Aorta (tissue), 5 donors: ENCODE data around the gene KIAA1671. TPM values are rescaled to one million over a fixed set of nuclear protein-coding genes. Genes with fewer than 3 reads are reported as not detected.
"Not testable (repeated sequence)": the region's sequence is repeated elsewhere in the genome, so short reads cannot be mapped to it uniquely, and the experiment has no call there.

Experiments used
- ATAC-seq: fragments of 200-7000 bp; cut with Tn5 transposase; one replicate; pipeline ENCODE4 v1.9.1; 2022; ENCODE audit warnings: moderate library complexity; ENCODE audit not compliant: low FRiP score
- DNase-seq, 2 donors: peaks; one replicate each; pipeline ENCODE4 v3.0.0-alpha.2; 2020
- H3K27ac ChIP-seq, 2 donors: one replicate each; pipeline ENCODE4 v1.5.1; 2013; ENCODE audit warnings: low read length in 2 of 2, mild to moderate bottlenecking in 2 of 2, moderate library complexity in 2 of 2, control low read depth in 1 of 2, inconsistent platforms in 1 of 2, low read depth in 1 of 2
- H3K27me3 ChIP-seq, 2 donors: one replicate each; pipeline ENCODE4 v1.6.1; 2013; ENCODE audit warnings: control low read depth in 1 of 2, low read length in 1 of 2, mild to moderate bottlenecking in 1 of 2, moderate library complexity in 1 of 2; ENCODE audit not compliant: insufficient read depth in 2 of 2, control insufficient read depth in 1 of 2
- H3K36me3 ChIP-seq, 2 donors: one replicate each; pipeline ENCODE4 v1.6.1; 2013; ENCODE audit warnings: control low read depth in 1 of 2, low read length in 1 of 2, mild to moderate bottlenecking in 1 of 2; ENCODE audit not compliant: insufficient read depth in 2 of 2, control insufficient read depth in 1 of 2
- H3K4me1 ChIP-seq, 2 donors: one replicate each; pipeline ENCODE4 v1.6.1; 2013; ENCODE audit warnings: low read length in 2 of 2, control low read depth in 1 of 2, mild to moderate bottlenecking in 1 of 2, moderate library complexity in 1 of 2; ENCODE audit not compliant: insufficient read depth in 2 of 2, control insufficient read depth in 1 of 2
- H3K4me3 ChIP-seq, 2 donors: one replicate each; pipeline ENCODE4 v1.5.1; 2013; ENCODE audit warnings: low read length in 2 of 2, control low read depth in 1 of 2, mild to moderate bottlenecking in 1 of 2
- H3K9me3 ChIP-seq: one replicate; pipeline ENCODE4 v1.6.1; 2013; ENCODE audit warnings: mild to moderate bottlenecking, low read length; ENCODE audit not compliant: control insufficient read depth
- WGBS, 2 donors: extraction: QIAGEN DNeasy Blood & Tissue Kit; methylation state at CpG; one replicate each; pipeline ENCODE4 v1.1.7; 2013; 5-methylcytosine and 5-hydroxymethylcytosine counted together
- intact Hi-C, 2 donors: fragments of 100-400 bp; cut with DNase I; formaldehyde crosslinking; loops; one replicate each; pipeline versions ENCODE4 v1.14.2 to v1.15.0; 2022
- polyA plus RNA-seq, 2 donors: library from polyadenylated mRNA; stranded (reverse); fragments of 200-250 nt; gene quantifications; one replicate each; pipeline ENCODE4 v1.2.3, GENCODE V29; 2013
- total RNA-seq, 2 donors: library from RNA; stranded (reverse); fragmentation: NEBNext Ultra II Directional; extraction: Animal tissue kit (Norgen Biotek cat#: 25700); gene quantifications; one replicate each; pipeline ENCODE4 v1.2.1, GENCODE V29; 2021
- donor health status: healthy with polysubstance abuse.
- donor health status: Bipolar disorder and iron deficiency.
- donor health status: DM: no; HTN: no; CAD: no.
- donor health status: DM: no; HTN: no; CAD: no.
- donor health status: DM: yes; HTN: yes; CAD: no.

KIAA1671 gene
- total and polyA plus RNA-seq, 4 donors: 11.5 to 93.3 (median 36.2) TPM

- H3K27ac ChIP-seq: no peak within 1 kb of the TSS
- WGBS, 2 donors: 84 to 89% methylated on average over 19 of the region's 19 CpGs
- H3K36me3 ChIP-seq: no peaks in the 10 kb centered on the region
- no peaks in the 10 kb centered on the region for H3K9me3 ChIP-seq
- H3K4me1 ChIP-seq: no peaks in the 10 kb centered on the region
- intact Hi-C loops: no loop called here
- ATAC-seq: no peak
- no peaks in the 10 kb centered on the region for H3K27me3 ChIP-seq
- no peak within 1 kb of the TSS for H3K4me3 ChIP-seq
- DNase-seq: no peak
Observed at GRCh38 chr22:25219211-25219689, 266.7 kb downstream of the KIAA1671 start, which contains the start of gene CRYBB2. CRYBB2 (plus strand) TSS chr22:25219639; CDS start chr22:25221430, 1,791 bp downstream.

- no peak for ATAC-seq
- WGBS, 2 donors: 65% methylated on average over 4 of the region's 4 CpGs
- Histone ChIP-seq H3K27me3 (no peaks in the 10 kb centered on the region), H3K27ac (no peak overlapping the region), H3K36me3 (no peaks in the 10 kb centered on the region), H3K9me3 (no peaks in the 10 kb centered on the region), H3K4me3 (no peak overlapping the region), H3K4me1 (no peaks in the 10 kb centered on the region)
- intact Hi-C loops: no loop called here
- no peak for DNase-seq
Observed at GRCh38 chr22:25219948-25220442, 267.5 kb downstream of the KIAA1671 start.

GRCh38 chr22:25221790-25222189 is 269.3 kb downstream of the KIAA1671 start:
- intact Hi-C loops: no loop called here
- no peak for DNase-seq
- Histone ChIP-seq H3K36me3 (no peaks in the 10 kb centered on the region), H3K27ac (no peak overlapping the region), H3K9me3 (no peaks in the 10 kb centered on the region), H3K4me3 (no peak overlapping the region), H3K27me3 (no peaks in the 10 kb centered on the region), H3K4me1 (no peaks in the 10 kb centered on the region)
- no peak for ATAC-seq
- WGBS, 2 donors: 83 to 86% methylated on average over 8 of the region's 8 CpGs

- intact Hi-C loops: no loop called here
- H3K27me3 ChIP-seq: no peaks in the 10 kb centered on the region
- H3K4me3 ChIP-seq: no peak overlapping the region
- no peaks in the 10 kb centered on the region for H3K9me3 ChIP-seq
- WGBS, 2 donors: 68 to 73% methylated on average over 12 of the region's 12 CpGs
- DNase-seq (no peak), ATAC-seq (no peak)
- no peak overlapping the region for H3K27ac ChIP-seq
- no peaks in the 10 kb centered on the region for H3K4me1 ChIP-seq
- H3K36me3 ChIP-seq: no peaks in the 10 kb centered on the region
Observed at GRCh38 chr22:25223269-25223850, 270.8 kb downstream of the KIAA1671 start.

- ATAC-seq: no peak
- no peak overlapping the region for H3K4me3 ChIP-seq
- H3K9me3 ChIP-seq: no peaks in the 10 kb centered on the region
- no peaks in the 10 kb centered on the region for H3K27me3 ChIP-seq
- intact Hi-C loops: no loop called here
- 83 to 96% methylated on average over 13 of the region's 13 CpGs for WGBS, 2 donors
- H3K27ac ChIP-seq: no peak overlapping the region
- DNase-seq: no peak
- H3K4me1 ChIP-seq: no peaks in the 10 kb centered on the region
- no peaks in the 10 kb centered on the region for H3K36me3 ChIP-seq
Observed at GRCh38 chr22:25228822-25229221, 276.3 kb downstream of the KIAA1671 start.

- H3K9me3 ChIP-seq, H3K4me3 ChIP-seq, H3K27ac ChIP-seq, intact Hi-C loops, H3K27me3 ChIP-seq, DNase-seq, H3K4me1 ChIP-seq, ATAC-seq, H3K36me3 ChIP-seq: not testable (repeated sequence)
- 94 to 95% methylated on average over 2 of the region's 2 CpGs for WGBS, 2 donors
Observed at GRCh38 chr22:25230760-25231159, 278.2 kb downstream of the KIAA1671 start.

- no peak for ATAC-seq
- Histone ChIP-seq H3K9me3 (no peaks in the 10 kb centered on the region), H3K27me3 (no peaks in the 10 kb centered on the region), H3K4me1 (no peaks in the 10 kb centered on the region), H3K36me3 (no peaks in the 10 kb centered on the region), H3K27ac (no peak overlapping the region), H3K4me3 (no peak overlapping the region)
- WGBS, 2 donors: 44 to 79% methylated on average over 5 of the region's 5 CpGs
- DNase-seq: no peak
- intact Hi-C loops: no loop called here
Observed at GRCh38 chr22:25232301-25232700, 279.8 kb downstream of the KIAA1671 start.

GRCh38 chr22:25233706-25234105 is 281.2 kb downstream of the KIAA1671 start:
- H3K27me3 ChIP-seq, H3K36me3 ChIP-seq, DNase-seq, H3K9me3 ChIP-seq, ATAC-seq, H3K4me1 ChIP-seq, intact Hi-C loops, H3K27ac ChIP-seq, H3K4me3 ChIP-seq: not testable (repeated sequence)

GRCh38 chr22:25235547-25236290 is 283.2 kb downstream of the KIAA1671 start:
- Histone ChIP-seq H3K9me3 (no peaks in the 10 kb centered on the region), H3K27me3 (no peaks in the 10 kb centered on the region), H3K4me1 (no peaks in the 10 kb centered on the region), H3K4me3 (no peak overlapping the region), H3K27ac (no peak overlapping the region), H3K36me3 (no peaks in the 10 kb centered on the region)
- intact Hi-C loops: no loop called here
- peak; percentile 65 for ATAC-seq
- DNase-seq: peak; percentile 79 to 90
- WGBS, 2 donors: 13% methylated on average over 28 to 30 of the region's 30 CpGs
